Ishikawa (cell line): ENCODE data around the gene TMEM88.

Experiments
- CREB1 ChIP-seq: IDR thresholded peaks from 2 replicates; pipeline ENCODE4 v1.6.1; 2012; ENCODE audit warnings: low read depth
- EGR1 ChIP-seq: IDR thresholded peaks from 2 replicates; pipeline ENCODE4 v1.6.1; 2012
- EP300 ChIP-seq: IDR thresholded peaks from 2 replicates; pipeline ENCODE4 v1.6.1; 2012; ENCODE audit warnings: borderline replicate concordance
- REST ChIP-seq: IDR thresholded peaks from 2 replicates; pipeline ENCODE4 v1.6.1; 2012; ENCODE audit warnings: low read depth, mild to moderate bottlenecking

- TF ChIP-seq EGR1 (no peak), CREB1 (no peak), EP300 (no peak), REST (no peak)
Observed at GRCh38 chr17:7862692-7863437, 8.0 kb downstream of the TMEM88 start.
